Activated CD4-positive, alpha-beta T cell treated with anti-CD3 and anti-CD28 coated beads, Interleukin-2, amount 50 U/mL, for 1 hour (primary cell): ENCODE results near the gene SLX4.
"Not testable (repeated sequence)": the region's sequence is repeated elsewhere in the genome, so short reads cannot be mapped to it uniquely, and the experiment has no call there.

Source experiments
- DNase-seq: peaks from one replicate; pipeline ENCODE4 v3.0.0-alpha.2; 2020

SLX4 gene, protein sequence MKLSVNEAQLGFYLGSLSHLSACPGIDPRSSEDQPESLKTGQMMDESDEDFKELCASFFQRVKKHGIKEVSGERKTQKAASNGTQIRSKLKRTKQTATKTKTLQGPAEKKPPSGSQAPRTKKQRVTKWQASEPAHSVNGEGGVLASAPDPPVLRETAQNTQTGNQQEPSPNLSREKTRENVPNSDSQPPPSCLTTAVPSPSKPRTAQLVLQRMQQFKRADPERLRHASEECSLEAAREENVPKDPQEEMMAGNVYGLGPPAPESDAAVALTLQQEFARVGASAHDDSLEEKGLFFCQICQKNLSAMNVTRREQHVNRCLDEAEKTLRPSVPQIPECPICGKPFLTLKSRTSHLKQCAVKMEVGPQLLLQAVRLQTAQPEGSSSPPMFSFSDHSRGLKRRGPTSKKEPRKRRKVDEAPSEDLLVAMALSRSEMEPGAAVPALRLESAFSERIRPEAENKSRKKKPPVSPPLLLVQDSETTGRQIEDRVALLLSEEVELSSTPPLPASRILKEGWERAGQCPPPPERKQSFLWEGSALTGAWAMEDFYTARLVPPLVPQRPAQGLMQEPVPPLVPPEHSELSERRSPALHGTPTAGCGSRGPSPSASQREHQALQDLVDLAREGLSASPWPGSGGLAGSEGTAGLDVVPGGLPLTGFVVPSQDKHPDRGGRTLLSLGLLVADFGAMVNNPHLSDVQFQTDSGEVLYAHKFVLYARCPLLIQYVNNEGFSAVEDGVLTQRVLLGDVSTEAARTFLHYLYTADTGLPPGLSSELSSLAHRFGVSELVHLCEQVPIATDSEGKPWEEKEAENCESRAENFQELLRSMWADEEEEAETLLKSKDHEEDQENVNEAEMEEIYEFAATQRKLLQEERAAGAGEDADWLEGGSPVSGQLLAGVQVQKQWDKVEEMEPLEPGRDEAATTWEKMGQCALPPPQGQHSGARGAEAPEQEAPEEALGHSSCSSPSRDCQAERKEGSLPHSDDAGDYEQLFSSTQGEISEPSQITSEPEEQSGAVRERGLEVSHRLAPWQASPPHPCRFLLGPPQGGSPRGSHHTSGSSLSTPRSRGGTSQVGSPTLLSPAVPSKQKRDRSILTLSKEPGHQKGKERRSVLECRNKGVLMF (N-terminal part only)

DNA sequence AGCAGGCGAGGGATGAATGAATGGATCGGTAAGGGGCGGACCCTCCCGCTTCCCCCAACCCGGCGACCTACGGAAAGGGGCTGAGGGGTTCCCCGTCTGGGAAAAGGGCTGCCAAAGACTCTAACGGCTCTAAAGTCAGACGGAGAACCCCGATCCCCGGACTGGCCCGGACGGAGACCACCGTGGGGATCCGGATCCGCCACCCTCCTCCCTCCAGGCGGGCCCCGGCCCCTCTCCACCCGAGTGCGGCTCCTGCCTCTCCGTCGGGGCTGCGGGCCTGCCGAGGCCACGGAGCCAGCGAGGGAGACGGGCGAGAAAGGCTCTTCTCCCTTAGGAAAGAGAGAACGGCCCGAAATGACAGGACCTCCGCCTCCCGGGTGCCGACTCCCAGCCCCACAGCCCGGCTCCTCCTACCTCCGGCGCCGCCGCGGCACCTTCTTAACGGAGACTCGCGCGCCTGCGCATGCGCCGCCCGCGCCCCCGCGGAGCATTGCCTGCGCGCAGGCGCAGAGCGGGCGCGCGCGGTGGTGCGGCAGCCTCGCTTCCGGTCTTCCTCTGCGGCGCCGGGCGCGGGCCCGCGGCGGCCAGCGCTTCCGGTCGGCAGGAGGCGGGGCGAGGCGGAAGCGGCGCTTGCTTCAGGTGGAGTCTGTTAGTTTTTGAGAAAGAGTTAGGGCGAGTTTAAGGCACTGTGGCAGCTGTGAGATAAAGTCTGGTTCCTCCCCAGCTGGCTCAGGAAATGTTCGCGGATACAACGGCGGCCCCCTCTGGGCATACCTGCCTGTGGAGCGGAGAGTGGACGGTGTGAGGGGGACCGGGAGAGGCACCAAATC lies at the start of gene SLX4:
Gene SLX4, minus strand, starts transcription at position 461 of the 830 bp plus-strand sequence. CDS start 2,642 bp downstream, outside the sequence.
- peak; percentile 86 for DNase-seq

DNA sequence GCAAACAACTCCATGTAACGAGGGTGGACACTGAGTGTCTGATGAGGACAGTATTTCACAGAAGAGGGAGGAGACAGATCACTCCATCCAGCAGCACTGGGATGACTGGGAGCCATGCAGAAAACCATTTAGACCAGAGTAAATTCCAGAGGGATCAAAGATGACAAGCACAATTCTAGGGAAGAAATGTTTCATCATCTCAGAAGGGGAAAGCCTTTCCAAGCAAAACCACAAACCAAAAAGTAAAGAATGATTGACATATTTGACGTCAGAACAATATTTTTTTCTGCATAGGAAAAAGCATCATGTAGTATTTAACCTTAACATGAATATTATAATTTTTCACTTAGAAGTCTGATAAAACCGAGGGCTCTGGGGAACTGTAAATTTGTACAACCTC lies 47.8 kb upstream of the SLX4 start:
- no peak for DNase-seq

DNA sequence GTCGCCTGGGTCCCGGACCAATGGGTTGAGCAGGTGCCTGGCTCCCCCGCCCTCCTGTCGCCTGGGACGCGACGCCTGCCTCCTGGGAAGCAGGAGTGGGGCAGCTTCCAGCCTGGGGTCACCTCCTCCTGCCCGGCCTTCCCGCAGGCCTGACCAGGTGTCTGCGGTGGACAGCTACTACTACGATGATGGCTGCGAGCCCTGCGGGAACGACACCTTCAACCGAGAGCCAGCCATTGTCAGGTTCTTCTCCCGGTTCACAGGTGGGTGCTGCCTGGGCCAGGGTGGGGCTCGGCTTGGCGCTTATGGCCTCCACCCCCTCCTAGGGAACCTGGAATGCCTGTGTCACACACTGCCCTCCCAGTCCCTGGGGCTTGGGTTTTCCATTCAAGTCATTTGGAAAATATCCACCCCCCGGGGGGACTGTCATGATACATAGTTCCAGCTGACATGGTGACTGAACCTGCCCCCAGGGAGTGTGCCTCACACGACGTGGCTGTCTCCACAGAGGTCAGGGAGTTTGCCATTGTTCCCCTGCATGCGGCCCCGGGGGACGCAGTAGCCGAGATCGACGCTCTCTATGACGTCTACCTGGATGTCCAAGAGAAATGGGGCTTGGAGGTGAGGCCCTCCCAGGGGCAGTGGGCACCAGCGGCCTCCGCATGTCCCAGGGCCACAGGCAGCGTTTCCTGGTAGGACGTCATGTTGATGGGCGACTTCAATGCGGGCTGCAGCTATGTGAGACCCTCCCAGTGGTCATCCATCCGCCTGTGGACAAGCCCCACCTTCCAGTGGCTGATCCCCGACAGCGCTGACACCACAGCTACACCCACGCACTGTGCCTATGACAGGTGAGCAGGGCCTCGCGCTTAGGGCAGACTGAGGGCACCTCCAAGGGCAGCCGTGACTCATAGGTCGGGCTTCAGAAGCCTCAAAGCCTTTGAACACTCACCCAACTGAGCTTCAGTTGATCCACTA lies 45.4 kb upstream of the SLX4 start:
- DNase-seq, result no peak

DNA sequence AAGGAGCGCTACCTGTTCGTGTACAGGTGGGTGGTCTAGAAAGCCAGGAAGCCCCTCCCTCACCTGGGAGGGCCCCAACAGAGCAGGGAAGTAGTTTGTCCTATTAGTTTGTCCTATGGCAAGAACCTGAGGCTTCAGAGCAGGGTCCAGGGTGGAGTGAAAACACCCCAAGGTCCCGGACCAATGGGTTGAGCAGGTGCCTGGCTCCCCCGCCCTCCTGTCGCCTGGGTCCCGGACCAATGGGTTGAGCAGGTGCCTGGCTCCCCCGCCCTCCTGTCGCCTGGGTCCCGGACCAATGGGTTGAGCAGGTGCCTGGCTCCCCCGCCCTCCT lies 44.7 kb upstream of the SLX4 start:
- not testable (repeated sequence) for DNase-seq

DNA sequence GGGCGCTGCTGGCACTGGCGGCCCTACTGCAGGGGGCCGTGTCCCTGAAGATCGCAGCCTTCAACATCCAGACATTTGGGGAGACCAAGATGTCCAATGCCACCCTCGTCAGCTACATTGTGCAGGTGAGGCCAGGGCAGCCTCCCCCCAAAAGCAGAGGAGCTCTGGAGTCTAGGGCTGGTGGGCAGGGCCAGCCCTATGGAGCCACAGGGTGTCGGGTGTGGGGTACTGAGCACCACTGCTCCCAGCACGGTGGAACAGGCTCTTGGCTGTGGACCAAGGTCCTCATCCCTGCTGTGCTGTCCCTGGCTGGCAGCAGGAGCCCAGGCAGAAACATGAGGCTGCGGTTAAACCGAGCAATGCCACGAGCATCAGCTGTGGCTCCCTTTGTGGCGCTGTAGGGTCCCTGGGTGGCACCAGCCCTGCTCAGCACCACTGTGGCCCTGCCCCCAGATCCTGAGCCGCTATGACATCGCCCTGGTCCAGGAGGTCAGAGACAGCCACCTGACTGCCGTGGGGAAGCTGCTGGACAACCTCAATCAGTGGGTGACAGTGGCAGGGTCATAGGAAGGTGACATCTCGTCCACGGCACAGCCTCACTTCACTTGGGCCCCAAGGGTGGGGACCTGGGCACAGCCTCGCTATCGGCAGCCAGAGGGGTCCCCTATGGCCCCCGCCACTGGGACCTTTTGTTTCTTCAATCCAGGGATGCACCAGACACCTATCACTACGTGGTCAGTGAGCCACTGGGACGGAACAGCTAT lies 44.2 kb upstream of the SLX4 start:
- DNase-seq, result no peak

DNA sequence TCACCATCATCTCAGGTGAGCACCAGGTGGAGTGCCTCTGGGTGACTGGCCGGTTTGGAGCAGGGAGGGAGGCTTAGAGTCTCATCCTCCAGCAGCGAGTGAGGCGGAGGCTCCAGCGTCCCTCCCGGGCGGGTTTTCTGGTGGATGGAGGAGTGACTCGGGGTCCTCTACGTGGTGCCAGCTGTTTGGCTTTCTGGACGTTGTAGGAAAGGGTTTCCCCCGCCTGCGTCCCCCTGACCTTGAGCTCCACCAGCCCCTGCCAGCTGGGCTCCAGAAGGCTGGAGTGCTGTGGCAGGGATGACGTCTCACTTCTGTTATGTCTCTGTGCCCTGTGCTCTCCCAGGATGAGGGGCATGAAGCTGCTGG lies 43.6 kb upstream of the SLX4 start:
- no peak for DNase-seq

DNA sequence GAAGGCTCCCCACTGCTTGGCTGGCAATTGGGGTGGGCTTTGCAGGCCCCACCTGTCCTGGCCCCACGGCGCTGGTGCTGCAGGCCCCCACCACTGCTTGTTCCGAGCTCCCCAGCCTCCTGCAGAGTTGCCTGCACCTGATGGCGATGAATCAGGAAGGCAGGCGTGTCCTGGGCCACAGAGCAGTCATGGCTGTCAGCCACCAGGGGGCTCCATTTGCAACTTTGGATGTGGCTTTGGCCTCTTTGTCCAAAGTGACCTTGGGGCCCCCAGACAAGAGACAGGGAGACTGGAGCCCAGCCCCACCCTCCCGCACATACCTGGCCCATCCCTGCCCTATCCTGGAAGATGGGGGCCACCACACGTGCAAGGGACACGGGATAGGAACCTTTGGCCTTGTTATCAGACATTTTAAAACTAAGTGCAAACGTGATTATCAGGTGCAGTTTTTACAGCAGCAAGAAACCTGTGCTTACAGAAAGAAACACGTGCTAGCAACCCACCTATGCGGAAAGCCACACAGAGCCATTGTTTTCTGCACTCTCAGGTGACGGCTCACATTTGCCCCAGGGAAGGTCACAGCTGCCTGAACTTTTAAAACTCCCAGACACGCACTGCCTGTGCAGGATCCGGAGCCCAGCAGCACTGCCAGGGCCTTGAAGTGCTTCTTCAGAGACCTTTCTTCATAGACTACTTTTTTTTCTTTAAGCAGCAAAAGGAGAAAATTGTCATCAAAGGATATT lies 43.0 kb upstream of the SLX4 start, which contains the start of gene DNASE1:
Gene DNASE1, plus strand, starts transcription at position 443 of the 743 bp plus-strand sequence. CDS start 683 bp downstream, outside the sequence.
- DNase-seq, result peak; percentile 48

DNA sequence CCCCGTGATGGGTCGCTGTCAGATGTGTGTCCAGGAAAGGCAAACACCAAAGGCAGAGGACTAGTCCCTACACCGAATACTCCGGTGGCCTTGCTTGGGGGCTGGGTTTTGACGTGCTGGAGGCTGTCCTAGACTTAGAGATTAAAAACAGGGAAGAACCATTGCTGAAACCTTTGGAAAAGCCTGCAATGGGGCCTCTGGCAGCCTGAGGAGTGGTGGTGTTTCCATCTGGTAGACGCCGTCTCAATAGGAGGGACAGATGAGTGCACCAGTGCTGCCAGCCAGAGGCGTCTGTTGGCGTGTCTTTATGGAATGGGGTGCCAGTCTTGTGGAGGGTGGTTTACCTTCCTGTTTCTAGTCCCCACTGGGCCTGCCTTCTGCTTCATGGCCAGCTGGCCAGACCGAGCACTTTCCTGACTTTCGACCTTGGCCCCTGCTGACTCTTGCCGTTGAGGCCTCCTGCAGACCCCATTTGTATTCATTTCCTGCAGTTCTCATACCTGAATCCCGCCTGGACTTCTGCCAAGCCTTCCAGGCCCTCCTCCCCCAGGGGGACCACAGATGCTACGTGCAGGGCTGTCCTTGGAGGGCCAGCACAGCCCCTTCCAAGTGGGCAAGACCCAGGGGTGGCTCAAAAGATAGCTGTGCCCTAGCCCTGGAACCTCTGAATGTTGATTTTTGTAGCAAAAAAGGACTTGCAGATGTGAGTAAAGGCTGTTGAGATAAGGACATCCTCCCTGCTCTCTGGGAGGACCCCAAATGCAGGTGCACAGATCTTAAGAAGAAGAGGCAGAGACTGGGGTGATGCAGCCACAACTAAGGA lies 41.2 kb upstream of the SLX4 start:
- no peak for DNase-seq

DNA sequence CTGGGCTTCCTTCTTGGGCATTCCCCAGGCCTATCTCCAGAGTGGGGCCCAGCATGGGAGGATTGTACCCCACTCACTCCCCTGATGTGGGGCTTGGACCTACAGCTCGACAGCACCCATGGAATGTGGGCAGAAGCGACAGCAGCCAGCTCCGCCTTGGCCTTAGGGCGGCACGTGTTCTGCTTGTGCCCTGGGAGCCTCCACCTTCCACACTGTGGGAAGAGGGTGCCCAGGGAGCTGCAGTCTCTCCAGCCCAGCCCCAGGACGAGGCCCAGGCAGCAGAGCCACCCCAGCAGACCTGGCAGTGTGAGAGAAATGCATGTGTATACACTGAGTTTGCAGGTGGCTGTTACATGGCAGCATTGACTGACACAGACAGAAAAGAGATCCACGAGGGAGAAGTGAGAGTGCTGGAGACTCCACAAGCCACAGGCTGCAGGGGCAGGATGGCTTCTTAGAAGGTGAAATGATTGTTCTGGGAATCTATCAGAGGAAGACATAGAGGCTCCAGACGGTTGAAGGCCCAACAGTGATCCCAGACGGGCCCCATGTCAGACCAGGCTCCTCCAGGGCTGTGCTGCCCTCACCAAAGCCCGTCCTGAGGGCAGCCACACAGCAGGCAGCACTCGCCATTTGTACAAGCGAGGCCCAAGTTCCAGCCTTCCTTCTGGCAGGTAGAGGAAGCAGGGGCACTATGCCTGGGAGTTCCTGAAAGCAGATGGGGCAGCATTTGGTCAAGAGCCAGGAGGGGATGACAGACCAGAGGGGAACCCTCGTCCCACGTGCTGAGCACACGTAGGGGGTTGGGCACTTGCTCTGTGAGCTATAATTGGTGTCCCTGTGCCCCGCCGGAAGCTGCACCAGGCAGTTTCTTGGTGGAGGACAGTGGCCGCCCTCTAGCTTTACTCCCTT lies 40.3 kb upstream of the SLX4 start:
- no peak for DNase-seq

DNA sequence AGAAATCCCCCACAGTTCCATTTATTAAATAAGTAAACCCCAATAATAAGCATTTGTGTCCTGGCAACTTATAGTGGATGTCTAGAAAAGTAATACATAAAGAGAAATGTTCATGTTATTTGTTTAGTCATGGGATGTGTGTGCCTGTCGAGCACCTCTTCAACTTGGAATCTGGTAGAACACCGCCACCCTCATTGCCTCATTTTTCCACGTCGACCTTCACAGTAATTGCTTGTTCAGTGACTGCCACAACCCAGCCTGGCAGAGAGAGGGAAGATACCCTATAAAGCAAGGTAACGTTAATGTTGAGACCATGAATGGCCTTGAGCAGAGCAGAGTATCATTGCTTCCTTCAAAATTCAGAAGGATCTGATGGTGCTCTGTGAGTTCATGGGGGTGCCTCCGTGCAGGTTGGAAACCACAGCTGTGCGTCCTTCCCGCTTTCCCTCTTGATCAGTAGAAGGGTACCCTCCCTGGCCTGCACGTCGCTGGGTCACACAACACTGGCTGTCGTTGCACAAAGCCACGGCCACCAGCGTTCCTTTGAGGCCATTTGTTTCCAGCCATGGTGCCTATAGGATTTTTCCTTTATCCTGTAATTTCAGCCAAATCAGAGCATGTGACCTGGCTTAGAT lies 39.3 kb upstream of the SLX4 start:
- DNase-seq, result no peak

DNA sequence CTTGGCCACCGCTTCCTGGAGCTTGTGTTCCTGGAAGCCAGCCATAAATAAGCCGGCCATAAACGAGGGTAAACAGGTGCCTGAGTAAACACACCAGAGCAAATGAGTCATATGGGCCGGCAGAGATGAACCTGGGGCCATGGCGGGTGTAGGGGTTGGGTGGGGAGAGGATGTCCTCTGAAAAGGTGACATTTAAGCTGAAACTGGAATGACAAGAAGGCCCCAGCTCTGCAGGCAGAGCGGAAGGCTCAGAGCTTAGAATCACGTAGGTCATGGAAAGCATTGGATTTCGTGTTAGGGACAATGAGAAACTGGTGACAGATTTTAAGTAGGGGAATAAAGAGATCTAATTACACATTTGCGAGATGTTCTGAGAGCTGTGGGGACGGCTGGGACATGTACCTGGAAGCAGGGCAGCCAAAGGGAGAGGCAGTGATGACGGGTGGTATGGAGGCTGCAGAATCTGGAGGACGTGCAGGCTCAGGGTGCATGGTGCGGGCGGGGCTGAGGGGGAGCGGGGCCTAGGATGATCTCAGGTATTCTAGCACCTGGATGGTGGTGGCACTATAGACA lies 35.0 kb upstream of the SLX4 start:
- DNase-seq, result no peak

DNA sequence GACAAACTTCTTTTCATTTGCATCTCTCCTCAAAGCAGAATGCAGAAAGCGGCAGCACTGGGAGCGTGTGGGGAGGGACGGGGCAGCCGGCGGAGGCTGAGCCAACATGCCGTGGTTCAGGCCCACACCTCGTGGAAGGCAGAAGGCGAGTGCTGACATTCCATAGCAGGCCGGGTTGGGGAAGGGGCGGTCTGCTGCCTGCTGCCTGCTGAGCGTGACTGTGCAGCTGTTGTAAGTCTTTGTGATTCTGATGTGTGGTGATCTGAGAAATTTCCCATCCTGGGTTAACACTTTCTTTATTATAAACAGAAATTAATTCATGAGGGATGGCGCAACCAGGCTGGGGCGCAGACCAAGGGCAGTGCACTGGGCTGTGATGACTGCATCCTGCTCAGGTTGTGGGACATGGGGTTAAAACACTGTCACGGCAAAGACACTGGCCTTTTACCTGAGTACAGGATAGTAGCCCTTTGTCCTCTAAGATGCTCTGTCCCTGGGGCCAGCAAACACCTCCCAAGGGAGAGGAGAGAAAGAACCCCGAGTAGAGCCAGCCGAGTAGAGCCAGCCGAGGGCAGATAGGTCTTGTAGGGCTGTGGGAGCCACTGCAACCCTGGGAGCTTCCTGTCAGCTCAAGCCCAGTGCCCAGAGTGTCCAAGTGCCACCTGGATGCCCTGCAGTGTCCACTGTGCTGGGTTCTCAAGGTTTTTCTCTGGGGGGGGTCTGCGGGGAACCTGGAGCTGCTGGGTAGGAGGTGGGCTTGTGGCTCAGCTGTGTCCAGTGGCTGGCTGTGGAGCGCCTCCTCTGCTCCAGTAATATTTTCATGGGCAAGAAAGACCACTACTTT lies 34.3 kb upstream of the SLX4 start:
- no peak for DNase-seq

DNA sequence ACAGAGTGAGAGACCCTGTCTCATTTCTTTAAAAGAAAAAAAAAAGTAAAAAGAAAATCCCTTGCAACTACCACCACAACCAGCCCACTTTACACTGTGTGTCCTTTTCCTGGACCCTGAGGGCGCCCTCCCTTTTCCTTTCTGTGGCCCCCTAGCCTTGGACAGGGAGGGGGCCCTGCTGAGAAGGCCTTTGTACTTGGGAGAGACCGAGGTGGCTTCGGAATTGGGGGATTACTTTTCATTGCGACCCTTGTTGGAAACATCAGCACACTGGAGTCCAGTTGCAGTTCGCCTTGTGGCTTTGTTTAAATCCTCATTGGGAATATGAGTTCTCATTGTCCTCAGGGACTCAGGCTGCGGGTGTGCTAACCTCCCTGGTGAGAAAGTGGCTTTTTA lies 33.7 kb upstream of the SLX4 start:
- DNase-seq, result no peak

DNA sequence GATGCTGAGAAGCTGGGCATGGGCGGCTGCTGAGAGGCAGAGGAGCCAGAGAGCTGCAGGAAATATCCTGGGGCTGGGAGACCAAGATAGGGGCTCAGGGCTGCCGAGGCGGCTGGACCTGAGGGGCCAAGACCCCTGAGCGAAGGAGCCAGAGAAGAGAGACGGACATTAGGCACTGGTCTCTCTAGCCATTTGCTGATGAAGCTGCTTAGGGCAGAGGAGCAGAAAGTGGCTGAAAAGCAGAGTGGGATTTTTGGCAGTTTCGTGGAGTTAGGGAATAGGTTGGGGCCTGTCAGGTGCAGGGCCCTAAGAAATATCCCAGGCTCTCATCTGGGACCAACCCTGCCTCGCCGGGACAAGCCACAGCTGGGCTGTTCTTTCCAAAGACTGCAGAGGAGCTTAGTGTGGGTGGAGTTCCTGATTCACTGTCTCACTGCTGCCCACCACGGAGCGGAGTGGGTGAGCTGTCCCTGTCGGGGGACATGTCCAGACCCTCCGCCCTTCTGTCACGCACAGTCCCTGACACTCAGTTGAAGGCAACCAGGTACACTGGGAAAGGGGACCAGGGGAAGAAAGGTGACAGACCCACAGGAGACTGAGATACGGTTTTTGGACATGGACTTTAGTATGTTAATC lies 31.8 kb upstream of the SLX4 start:
- no peak for DNase-seq

DNA sequence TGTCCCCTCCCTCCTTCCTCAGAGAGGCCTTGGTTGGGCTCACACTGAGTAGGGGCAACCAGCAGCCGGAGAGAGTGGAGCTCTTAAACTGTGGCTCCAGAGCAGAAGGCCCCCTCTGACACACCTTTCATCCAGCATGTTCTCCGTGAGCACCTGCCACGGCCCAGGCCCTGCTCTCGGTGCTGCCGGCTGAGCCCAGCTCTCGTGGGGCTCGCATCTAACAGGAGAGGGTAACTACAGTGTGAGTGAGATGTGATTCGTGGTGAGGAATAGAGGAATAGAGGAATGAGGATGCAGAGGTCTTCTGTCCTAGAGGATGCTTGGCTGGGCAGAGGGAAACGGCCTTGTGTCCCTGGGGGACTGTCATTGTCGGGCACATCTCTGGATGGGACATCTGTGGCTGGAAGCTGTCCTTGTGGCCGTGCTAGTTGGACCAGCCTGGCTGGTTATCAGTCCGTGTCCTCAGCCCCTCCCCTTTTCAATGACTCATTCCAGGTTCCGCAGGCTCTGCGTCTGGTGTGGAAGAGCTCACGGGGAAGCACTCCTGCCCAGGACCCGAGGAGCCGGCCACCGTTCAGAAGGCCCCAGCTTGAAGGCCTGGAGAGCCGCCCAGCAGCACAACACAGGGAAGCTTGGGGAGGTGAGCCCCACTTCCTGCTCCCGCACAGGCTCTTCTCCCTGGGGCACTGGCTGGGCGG lies 31.1 kb upstream of the SLX4 start:
- no peak for DNase-seq
